ENCODE measurements around the gene QKI.
"Not testable (repeated sequence)": the region's sequence is repeated elsewhere in the genome, so short reads cannot be mapped to it uniquely, and the experiment has no call there.

QKI gene

DNA sequence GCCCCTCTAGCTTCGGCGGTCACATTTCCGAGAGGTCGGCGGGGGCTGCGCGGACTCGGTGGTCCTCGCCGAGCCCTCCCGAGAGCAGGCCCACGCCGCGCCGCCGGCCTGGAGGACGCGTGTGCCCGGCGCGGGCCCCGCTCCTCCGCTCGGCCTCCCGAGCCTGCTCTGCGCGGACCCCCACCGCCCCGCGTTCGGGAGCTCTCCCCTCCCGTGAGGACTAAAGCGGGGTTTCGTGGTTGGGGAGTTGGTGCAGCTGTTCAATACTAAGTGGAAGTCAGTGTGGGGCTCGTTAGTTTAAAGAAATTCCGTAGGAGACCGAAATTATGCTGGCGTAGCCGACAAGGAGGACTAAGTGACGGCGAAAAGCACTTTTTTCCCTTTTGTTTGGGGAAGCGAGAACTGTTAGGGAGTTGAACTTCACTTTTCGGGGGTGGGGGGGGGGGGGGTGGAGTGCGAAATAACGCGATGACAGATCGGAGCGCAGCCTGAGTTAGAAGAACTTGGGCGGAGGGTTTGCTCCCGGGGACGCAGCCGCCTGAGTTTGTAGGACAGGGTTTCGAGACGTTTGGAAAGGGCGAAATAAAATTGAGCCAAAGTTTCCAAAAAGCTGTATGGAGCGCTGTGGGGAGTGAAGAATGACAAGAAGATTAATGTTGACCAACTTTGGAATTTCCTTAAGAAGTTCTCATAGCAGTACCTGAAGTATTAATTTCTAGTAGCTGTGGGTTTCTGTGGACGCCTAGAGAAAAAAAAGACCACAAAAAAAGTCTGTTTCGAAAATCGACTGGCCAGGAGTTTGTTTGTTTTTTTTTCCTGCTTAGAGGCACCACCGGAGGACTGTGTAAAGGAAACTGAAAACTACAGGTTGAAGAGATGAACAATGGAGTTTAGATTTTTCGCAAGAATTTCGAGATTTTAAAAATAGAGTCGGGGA lies 1.4 kb downstream of the QKI start:
- no peak for DNase-seq

DNA sequence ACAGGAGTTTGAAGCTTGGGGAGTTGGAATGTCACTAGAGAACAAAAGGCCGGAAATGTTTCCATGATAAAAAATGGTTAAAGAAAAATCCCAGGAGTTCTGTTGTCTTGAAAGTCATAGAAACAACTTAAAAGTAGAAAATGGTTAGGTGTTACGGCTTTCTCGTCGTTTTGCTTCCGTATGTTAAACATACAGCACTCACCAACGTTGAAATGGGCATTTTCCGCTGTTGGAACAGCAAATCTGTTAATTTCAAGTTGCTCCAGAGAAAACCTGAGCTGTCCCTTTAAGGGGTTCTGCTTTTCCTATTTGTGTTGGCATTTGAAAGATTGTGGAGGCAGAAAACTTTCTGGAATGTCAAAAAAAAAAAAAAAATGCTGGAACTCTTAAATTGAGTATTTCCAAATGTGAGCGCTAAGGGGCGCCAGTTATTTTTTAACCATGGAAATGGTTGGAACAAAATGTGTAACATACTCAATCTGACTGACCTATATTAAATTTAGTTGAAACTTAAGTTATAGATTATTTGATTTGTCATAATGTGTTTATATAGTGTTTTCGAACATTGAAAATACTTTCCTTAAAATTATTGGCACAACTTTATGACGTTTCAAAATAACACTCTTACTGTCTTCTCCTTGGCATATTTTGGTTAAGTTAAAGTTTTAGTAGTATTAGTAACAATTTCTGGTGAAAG lies 2.2 kb downstream of the QKI start:
- DNase-seq: peak; percentile 44

DNA sequence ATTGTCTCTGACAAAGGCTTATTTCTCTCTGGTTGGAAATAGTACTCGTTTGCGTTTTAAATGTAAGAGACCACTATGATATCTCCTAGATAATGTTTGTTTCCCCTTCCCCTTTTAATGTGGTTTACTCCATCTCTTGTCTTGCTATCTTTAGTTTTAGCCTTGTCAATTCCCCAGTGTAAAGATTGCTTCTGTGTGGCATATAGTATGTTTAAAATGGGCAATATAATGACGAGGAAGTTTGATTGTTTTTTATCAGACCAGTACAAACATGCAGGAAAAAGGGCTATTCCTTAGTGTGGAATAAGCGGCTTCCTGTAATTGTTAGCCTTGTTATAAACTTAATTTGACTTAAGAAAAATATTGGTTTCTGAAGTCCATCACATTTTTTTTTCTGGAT lies 3.1 kb downstream of the QKI start:
- DNase-seq: no peak

DNA sequence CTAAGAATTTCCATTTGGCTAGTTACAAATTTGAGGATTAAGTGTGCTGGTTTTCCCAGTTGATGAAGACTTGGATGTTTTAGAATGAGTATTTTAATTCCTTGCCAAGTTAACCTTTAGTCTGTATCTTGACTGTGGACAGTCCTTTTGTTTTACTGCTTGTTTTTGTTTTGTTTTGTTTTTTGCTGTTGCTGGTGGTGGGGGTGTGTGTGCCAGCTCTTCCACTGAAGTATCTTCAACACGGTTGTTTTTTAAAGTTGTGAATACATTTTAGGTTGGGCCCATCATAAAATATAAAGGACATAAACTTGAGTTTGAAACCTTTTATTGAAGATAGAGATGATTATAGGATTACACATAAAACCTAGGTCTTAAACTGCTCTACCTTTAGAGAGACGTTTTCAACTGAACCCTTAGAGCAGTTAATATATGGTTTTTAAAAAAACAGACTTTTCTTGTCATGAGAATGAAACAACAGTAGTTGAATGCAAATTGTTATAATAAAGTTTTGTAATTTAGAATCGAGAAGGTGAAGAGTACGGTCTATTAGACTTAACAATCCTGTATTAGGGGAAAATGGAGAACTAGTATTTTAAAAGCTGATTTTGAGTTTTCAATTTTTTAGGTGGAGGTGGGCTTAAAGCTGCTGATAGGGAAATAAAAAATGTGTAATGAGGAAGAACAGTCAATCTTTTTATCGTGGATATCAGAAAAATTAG lies 4.0 kb downstream of the QKI start:
- DNase-seq: no peak

DNA sequence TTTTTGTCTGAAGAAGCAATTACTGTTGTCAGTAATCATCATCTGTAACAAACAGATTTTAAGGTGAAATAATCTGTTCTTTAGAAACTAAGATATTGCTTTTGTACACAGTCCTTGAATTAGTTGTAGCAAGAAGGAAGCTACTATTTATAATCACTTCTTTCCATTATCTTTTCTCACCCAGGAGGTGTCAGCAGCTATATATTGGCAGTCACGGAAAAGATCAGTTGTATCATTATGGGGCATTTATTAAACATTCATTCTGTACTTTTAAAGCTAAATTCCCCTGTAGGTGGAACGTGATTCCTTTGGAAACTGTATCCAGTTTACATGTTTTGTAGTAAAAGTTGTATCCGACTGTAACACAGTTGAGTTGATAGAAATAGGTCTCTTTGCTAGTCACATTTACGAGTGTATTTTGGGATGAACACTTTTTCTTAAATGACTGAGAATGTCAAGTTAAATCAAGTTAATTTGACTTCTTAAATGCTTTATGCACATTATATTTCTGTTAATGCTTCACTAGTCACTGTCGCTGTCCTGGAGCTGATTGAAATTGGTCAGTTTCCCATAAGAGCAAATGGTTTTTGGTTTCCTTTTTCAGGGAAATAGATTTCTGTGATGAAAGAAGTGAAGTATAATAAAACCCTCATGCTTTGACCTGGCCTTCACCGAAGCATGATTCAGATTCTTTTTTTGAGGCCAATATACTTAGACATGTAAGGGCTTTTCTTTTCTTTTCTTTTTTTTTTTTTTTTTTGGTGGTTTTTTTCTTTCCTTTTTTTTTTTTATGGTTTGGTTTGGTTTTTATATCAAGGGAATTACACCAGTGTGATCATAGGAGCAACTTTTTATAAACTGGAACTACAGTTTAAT lies 5.1 kb downstream of the QKI start:
- no peak for DNase-seq

DNA sequence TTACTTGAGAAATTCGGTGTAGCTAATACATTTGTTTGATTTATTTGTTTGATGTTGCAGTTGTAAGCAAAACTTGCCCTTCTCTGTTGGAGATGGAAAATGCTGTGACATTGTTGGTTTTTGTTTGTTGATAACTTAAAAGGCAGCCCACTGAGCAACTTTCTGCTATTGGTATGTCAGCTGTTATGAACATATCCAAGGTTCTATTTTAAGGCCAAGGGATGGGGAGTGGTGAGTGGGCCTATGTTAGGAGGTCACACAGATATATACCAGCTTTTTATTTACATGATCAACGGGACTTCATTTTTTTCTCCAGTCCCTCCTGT lies 5.7 kb downstream of the QKI start:
- DNase-seq: no peak

DNA sequence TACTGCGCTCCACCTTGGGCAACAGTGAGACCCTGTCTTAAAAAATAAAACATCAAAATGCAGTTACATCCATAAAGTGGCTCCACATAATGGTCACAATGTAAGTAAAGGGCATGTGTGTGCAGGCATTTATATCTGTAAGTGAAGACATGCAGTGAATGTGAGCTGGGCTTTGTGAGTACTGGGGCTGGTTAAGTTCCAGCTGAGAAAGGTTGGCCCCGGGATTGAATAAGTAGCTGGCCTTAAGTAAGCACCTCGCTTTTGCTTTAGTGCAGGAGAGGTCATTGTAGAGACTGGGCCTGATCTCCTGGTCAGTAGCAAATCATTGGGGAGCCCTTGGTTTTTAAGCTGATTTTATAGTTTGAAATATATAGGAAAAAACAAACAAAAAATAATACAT lies 8.0 kb downstream of the QKI start:
- DNase-seq: no peak

DNA sequence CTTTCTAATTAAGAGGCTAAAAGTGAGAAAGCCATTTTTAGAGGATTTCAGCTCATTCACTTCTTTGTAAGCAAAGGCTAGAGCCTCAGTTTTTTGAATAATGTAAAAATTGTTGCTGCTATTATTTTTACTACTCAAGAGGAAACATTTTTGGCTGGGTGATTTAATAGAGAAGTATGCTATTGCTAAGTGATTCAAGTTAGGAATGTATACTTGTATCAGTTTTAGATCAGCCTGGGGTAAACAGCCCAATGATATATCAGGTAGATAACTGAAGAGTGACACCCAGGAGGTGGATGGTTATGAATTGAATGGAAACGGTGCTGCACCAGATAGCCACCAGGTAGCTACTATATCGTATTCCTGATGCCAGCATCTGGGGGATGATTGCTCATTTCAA lies 9.2 kb downstream of the QKI start:
- DNase-seq: no peak

DNA sequence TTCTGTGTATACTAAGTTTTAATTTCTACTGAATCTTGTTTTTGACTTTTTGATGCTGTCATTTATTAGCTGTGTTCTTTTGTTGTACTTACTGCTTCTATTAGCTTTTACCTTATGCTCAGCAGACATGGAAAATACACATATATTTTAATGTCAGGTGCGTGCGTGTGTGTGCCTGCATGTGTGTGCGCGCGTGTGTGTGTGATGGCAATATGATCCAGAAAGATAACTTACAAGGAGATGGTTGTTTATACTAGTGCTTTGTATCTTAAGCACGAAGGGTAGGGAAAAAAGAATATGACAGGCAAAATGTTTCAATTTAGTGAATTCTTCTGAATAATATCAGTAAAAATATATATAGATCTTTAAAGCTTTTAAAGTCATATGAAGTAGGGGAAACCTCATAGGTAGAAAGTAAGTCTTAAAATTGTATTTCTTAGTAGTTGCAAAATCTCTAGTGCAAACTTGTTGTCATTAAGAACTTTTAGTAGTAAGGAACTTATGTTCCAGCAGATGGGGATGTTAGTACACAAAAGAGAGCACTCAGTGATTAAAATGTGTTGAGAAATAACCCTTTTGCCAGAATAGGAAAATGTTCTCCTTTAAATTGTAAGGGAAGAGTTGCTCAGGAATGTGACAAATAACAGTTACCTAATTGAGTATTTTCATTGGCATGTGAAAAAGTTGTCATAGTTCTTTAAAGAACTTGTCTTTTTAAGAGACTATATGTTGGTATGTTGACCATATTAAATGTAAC lies 13.2 kb downstream of the QKI start:
- DNase-seq: no peak

DNA sequence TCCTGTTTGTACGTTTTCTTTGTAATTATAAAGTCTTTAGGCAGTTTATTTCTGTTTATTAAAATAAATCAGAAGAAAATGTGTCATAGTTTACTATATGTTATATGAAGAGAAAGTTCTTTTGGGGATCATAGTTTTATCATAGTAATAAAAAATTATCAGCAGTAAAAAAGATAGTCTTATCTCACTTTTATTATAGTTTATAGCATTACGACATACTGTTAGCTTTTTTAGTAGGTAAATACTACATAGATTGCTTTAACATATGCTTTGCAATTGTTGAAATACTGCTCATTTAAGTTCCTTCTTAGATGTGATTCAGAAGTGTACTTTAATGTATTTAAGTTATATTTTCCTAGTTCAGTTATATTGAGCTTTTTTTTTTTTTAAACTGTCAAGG lies 13.9 kb downstream of the QKI start:
- DNase-seq: no peak

DNA sequence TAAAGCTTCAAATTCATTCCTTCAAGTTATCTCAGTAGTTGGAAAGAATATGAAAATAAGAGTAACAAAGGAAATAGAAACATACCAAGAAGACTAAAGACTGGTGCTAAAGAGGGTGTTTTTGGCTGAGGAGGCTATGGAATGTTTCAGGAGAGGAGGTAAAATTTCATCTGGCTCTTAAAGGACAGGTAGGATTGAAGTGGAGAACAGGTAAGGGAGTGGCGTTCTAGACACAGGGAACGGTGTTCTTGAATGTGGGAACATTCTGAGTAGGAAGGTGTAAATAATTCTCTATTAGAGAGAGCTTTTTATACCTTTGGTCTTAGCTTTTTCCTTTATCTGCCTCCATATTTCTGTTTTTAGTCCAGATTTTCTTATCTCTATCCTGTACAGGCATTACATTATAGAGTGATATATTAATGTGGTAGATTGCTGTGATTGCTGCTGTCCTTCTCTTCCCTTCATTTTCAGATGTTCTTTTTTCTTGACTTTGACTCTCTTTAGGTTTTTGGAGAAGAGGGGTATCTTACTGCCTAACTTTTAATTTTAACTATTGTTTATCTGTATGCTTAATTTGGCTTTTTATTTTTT lies 15.4 kb downstream of the QKI start:
- DNase-seq: no peak

DNA sequence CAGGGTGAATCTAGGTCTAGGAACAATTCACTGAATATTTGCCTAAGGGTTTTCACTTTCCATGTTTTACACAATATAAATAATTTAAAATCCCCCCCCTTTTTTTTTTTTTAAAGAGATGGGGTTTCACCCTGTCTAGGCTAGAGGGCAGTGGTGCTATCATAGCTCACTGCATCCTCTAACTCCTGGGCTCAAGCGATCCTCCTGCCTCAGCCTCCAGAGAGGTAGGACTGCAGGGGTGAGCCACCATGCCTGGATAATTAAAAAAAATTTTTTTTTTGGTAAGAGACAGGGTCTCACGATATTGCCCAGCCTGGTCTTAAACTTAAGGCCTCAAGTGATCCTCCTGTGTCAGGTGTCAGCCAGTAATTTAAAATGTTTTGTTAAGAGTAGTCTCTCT lies 17.8 kb downstream of the QKI start:
- DNase-seq: no peak

DNA sequence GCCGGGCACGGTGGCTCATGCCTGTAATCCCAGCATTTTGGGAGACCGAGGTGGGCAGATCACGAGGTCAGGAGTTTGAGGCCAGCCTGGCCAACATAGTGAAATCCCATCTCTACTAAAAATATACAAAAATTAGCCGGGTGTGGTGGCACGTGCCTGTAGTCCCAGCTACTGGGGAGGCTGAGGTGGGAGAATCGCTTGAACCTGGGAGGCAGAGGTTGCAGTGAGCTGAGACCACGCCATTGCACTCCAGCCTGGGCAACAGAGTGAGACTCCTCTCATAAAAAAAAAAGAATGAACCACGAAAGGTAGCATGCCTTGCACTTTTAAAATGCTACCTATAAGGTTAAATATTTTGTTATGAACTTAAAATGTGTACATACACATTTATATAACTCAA lies 19.0 kb downstream of the QKI start:
- DNase-seq: not testable (repeated sequence)

DNA sequence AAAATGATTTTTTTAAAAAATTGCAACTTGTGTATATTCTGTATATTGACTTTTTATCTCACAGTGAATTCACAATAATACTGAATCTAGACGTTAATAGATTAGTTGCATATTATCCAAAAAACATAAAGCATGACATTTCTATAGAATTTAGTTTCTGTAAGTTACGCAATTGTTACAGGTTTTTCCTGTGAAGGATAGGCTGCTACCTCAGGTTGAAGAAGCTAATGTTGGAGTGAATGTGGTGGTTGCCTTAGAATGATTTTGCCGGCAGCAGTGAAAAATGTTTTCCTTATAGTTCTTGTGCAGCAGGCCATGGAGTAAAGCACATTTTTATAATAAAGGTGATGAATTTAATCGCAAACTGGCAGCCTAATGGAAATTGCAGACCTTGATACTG lies 20.5 kb downstream of the QKI start:
- DNase-seq: no peak

DNA sequence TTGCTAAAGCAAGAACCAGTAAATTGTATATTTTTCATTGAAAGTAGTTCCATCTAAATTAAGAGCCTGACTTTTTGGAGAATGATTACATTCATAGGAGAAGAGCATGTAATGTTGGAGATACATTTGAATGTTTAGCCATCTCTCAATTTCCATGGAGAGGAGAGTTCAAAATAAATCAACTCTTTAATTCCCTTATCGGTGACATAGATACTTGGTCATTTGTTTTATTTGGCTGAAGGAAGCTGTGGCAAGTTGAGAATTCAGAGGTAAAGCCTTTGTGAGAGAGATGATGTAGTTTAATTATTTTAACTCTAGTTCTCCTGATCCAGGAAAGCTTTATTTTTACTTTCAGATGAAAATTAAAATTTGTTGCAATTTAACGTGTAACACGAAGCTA lies 22.3 kb downstream of the QKI start:
- DNase-seq: no peak

DNA sequence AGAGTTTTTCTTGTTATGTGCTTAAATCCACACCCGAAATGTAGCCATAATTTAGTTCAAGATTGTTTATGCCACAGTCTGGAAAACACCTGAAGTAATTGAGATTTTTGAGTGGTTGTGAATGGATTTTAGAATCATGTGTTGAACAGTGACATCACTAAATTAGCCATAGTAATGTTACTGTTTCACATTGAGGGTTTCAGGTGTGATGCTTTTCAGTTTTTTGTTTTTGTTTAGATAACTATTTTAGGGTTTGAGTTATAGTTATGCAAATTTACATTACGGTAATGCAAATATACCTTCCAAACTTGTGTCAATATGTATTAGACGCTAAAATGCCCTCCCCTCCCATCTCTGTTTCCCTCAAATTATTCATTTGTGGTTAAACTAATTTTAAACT lies 22.9 kb downstream of the QKI start:
- no peak for DNase-seq

DNA sequence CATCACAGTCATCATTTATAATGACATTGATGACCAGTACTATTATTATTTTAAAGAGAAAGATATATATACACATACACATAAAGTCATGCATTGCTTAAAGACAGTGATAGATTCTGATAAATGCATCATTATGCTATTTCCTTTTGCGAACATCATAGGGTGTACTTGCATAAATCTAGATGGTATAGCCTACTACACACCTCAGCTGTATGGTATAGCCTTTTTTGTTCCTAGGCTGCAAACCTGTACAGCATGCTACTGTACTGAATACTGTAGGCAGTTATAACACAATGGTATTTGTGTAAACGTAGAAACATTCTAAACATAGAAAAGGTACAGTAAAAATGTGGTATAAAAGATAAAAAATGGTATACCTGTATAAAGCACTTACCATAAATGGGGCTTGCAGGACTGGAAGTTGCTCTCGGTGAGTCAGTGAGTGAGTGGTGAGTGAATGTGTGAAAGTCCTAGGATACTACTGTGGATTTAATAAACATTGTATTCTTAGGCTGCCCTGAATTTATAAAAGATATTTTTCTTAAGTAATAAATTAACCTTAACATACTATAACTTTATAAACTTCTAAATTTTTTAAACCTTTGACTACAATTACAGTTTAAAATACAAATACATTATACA lies 23.9 kb downstream of the QKI start:
- no peak for DNase-seq

DNA sequence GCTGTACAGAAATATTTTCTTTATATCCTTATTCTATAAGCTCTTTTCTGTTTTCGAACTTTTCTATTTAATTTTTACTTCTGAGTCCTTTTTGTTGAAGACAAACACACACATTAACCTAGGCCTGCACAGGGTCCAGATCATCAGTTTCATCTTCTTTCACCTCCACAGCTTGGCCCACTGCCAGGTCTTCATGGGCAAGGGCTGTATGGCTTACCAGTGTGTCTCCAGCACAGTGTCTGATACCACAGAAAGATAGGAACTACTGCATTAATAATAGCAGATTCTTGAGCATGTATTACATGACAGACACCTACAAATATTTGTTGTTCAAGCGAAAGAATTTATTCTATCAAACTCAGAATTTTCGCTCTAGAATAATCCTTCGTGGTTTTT lies 24.4 kb downstream of the QKI start:
- no peak for DNase-seq

DNA sequence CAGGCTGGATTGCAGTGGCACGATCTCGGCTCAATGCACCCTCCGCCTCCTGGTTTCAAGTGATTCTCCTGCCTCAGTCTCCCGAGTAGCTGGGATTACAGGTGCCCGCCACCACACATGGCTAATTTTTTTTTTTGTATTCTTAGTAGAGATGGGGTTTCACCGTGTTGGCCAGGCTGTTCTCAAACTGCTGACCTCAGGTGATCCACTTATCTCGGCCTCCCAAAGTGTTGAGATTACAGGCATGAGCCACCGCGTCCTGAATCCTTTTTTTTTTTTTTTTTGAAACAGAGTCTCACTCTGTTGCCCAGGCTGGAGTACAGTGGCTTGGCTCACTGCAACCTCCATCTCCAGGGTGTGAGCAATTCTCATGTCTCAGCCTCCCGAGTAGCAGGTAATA lies 24.9 kb downstream of the QKI start:
- DNase-seq: not testable (repeated sequence)

DNA sequence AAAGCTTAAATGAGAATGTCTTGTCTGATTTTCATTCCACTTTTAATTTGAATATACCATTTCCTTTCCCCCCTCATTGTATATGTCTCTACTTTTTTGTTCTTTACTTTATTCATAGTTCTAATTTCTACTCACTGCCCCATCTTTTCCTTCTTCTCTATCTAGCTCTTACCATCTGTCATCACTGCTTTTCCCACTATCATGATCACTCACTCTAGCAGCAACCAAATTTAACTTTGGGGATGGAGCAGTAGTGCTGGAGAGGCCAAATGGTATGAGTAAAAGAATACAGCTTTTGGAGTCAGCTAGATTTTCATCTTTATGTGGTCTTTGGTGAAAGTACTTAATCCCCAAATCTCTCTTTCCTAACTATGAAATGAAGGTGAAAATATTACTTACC lies 25.5 kb downstream of the QKI start:
- no peak for DNase-seq

DNA sequence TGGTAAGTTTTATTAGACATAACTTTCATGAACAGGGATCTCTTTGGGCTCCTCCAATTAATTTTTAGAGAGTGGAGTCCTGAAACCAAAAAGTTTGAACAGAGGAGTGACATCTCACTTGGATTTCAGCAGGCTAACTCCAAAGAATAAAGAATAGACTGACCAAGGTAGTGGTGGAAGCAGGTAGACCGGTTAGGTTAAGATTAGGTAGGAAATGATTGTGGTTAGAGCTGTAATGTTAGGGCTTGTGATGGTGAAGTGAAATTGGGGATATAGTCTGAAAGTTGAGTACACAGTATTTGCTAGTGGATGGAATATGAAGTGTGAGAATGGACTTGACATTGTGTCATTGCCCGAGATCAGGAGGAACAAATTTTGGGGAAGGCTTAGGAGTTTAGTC lies 27.8 kb downstream of the QKI start:
- DNase-seq: no peak

Data from NCI-H1048 (cell line).